HG03520 (cell line): Measurements from ENCODE around the gene ADM5.

Experiments
- ATAC-seq: cut with Tn5 transposase; IDR thresholded peaks from one replicate; pipeline ENCODE4 v1.9.1; 2021; ENCODE audit warnings: mild to moderate bottlenecking, moderate library complexity; ENCODE audit not compliant: unreplicated experiment

ADM5 gene

DNA sequence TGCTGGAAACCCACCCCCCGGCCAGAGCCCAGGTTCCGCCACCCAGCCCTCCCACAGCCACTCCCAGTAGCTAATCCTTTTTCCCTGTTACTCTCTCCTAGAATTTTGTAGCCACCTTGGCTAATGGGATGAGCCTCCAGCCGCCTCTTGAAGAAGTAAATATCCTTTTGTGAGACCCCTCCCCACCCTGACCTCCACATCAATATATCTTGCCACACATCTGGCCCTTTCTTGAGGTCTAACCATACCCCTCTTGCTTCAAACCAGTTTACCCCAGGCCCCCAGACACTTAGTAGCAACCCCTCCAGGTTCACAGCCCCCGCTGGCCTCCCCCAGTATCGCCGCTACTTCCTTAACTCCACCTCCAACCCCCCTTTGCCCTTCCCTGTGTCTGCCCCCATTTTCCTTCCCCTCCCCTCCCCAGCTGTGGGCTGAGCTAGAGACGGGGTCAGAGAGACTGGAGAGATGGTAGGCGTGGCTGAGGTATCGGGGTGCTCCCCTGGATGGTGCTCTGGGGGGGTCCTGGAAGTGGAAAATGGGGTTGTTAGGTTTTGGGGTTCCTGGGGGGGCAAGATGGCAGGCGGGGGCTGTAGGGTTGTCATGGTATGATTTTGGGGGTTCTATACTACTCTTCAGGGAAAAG lies 9.5 kb upstream of the ADM5 start:
- no peak for ATAC-seq

DNA sequence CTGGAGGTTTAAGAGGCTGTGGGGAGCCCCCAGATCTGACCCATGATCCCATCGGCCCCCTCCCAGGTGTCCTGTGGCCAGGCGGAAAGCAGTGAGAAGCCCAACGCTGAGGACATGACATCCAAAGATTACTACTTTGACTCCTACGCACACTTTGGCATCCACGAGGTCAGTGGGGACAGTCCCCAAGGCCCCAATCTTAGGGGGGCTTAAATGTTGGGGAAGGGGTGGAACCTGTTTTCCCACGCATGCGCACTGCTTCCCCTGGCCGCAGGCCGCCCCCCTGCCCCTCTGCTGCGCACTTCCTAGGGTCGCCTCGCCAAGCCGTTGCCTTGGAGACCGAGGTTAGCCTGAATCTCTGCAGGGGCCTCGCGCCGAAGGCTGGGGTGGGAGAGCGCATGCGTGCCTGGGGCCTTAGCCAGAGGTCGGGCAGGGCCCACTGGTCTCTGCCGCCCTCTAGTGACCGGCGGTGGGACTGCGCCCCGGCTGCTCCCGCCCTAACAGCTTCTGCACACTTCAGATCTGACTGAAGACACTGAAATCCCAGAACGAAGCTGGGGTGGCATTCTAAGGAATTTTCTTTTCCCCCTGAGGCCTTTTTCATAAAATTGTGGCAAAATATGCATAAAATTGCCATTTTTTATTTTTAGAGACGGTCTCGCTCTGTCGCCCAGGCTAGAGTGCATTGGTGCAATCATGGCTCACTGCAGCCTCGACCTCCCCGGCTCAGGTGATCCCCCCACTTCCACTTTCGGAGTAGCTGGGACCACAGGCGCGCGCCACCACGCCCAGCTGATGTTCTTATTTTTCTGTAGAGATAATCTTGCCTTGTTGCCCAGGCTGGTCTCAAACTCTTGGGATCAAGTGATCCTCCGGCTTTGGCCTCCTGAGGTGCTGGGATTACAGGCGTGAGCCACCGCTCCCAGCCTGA lies 8.7 kb upstream of the ADM5 start:
- no peak for ATAC-seq

DNA sequence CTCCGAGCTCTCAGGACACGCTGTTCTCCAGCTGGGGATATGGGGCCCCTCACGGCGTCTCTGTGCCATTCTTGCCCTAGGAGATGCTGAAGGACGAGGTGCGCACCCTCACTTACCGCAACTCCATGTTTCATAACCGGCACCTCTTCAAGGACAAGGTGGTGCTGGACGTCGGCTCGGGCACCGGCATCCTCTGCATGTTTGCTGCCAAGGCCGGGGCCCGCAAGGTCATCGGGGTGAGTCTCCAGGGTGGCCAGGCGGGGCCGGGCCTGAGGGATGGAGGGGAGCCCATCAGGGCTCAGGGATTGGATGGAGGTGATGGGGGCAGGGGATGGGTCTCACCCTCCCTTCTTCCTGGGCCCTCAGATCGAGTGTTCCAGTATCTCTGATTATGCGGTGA lies 7.6 kb upstream of the ADM5 start:
- ATAC-seq = no peak

DNA sequence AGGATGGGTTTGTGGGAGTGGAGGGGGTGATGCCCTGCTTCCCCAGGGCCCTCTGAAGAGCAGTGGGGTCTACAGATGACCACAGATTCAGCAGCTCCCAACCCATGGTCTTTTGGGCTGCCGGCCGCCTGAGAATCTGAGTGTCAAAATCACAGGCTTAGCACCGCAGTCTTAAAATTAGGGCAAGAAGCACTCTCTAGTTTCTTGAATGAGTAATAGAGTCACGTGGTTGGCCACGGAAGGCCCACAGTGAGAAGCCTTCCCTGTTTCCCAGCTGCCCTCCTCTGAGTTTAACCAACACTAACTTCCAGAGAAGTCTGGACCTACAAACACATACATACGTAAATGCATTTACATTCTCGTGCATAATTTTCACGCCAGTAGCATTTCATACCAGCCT lies 7.1 kb upstream of the ADM5 start:
- no peak for ATAC-seq

DNA sequence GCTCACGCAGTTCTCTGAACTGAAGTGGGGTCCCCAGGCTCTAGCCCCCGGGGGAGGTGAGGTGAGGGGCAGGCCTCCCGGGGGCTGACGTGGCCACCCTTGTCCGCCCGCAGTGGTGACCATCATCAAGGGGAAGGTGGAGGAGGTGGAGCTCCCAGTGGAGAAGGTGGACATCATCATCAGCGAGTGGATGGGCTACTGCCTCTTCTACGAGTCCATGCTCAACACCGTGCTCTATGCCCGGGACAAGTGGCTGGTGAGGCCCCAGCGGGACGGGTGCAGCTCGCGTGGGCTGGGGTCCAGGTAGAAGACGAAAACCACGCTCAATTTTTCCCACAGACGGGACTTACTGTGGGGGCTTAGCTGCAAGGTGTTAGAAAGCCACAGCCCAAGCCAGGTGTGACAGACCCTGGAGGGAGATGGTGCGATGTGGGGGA lies 5.6 kb upstream of the ADM5 start:
- ATAC-seq = no peak

DNA sequence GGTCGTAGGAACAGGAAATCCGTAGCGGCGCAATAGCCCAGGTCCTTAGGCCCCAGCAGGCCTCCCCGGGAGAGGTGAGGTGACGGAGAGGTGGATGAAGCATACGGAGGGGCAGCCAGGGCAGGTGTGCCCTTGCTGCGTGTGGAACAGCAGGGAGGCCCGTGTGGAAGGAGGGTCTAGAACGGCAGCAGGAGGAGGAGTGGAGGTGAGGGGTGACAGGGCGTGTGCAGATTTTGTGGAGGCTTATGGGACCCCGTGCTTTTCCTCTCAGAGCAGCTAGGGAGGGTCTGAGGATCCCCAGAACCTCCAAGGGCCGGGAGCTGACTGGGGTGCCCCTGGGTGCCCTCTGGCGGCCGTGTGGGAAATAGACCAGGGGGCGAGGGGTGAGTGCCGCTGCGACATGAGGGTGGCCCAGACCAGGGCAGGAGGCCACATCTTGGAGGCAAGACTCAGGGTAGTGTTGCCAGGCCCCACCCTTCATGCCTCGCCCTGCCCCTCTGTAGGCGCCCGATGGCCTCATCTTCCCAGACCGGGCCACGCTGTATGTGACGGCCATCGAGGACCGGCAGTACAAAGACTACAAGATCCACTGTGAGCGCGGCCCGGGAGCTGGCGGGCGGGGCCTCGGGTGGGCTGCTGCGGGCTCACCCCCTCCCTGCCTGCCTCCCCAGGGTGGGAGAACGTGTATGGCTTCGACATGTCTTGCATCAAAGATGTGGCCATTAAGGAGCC lies 5.0 kb upstream of the ADM5 start:
- no peak for ATAC-seq

DNA sequence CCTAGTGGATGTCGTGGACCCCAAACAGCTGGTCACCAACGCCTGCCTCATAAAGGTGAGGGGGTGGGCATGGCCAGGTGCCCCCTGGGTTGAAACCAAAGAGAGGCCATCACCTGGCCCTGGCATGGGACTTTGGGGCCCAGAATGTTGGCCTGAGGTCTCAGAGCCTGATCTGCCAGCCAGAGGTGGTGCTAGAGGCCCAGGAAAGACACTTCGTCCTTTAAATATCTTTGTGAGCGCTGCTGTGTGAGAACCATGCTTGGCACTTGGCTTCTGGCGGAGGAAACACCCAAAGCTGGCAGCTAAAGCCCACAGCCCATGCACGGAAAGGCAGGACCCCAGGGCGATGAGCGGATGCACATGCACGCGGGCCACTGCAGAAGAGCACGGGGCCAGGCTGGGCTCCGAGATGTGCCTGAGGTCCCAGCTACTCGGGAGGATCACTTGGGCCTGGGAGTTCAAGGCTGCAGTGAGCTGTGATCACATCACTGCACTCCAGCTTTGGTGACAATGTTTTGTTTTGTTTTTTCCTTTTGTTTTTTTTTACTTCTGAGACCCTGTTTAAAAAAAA lies 4.3 kb upstream of the ADM5 start:
- ATAC-seq = no peak

DNA sequence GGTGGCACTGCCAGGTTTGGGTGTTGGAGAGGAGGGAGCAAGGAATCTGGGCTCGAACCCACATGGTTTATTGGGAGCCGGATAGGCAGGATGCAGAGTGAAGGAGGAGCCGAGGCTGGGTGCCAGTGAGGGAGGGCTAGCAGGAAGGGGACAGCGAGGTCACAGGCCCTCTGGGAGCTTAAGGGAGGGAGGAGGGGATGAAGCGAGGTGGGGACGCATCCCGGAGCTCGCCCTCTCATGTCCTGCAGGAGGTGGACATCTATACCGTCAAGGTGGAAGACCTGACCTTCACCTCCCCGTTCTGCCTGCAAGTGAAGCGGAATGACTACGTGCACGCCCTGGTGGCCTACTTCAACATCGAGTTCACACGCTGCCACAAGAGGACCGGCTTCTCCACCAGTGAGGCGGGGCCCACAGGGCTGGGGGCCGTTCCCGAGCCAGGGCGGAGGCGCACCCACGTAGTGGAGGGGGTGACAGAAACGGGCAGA lies 3.5 kb upstream of the ADM5 start:
- no peak for ATAC-seq

DNA sequence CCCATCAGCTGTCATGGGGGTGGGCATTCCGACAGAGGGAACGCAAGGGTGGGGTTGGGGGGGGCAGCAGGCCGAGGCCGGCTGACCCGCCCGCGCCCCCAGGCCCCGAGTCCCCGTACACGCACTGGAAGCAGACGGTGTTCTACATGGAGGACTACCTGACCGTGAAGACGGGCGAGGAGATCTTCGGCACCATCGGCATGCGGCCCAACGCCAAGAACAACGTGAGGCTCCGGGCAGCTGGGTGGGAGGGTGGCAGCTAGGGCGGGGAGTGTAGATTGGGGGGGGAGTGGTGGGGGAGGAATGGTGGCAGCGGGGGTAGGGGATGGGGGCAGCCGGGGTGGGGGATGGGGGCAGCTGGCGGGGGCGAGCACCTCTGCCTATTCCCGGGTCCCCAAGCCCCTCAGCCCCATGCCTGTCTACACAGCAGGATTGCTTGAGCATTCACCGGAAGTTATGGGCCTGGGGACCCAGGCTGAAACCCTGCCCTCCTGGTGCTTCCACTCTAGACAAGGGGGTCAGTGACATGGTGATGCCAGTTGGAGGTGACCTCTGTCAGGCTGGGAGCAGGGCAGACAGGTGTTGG lies 2.8 kb upstream of the ADM5 start:
- ATAC-seq = no peak

DNA sequence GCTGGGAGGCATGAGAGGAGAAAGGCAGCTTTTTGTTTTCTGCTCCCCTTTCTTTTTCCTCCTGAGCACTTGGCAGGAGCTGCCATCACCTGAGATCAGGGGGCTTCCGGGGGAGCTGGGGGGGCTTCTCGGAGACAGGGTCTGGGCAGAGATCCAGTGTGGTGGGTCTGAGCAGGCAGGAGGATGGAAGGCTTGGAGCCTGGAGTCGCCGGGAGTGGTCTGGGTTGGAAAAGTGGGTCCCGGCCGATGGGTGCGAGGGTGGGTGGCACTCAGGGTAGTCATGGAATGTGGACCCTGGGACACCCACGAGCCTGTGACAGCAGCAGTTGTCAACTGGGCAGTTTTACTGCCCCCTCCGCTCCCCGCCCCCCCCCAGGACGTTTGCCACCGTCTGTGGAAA lies 2.2 kb upstream of the ADM5 start:
- ATAC-seq = no peak

DNA sequence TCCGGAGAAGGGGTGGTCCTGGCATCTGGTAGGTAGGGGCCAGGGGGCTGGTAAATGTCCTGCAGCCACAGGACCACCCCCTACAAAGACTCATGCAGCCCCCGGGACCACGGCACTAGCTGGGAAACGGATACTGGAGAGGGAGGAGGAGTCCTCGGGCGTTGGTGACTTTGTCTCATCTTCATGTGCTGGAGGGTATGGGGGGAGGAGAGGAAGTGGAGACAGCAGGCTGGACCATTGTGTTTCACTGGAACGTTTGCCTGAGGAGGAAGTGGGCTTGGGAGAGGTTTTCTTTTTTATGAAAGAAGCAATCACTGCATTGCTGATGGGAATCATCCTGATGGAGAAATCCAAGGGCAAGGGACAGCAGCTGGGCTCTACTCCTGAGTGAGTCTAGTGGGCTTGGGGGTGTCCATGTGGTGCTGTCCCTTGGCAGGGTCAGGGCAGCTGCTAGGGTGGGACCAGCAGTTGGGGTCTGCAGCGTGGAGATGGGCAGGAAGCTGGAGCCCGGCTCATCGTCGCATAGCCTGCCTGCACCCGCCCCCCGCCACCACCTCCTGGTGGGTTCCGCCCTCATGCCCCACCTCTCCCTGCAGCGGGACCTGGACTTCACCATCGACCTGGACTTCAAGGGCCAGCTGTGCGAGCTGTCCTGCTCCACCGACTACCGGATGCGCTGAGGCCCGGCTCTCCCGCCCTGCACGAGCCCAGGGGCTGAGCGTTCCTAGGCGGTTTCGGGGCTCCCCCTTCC lies 1.7 kb upstream of the ADM5 start:
- ATAC-seq = no peak

DNA sequence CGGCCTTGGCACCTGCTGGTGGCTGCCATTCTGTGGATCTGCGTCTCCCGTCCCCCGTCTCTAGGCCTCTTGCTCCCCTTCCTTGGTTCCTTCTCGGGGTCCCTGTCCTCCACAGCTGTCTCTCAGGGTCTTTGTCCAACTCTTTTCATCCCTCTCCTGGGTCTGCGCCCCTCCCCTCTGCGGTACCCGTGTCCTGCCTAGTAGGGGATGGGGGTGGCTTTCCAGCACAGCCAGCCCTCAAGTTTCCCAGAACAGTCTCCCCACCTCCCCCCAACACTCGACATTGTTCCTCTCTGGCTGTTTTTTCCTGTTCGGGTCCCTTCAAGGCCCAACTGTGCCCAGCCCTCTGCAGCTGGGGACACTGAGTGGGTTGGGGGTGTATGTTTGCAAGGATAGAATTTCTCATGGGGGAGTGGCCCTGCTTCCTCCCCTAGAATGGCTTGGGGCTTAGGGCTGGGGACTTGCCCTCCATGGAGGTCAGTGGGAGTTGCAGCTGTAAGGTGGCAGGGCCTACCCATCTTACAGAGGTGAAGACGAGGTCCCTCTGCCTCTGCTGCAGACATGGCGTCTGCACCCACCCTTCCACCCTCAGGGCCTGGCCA lies 762 bp upstream of the ADM5 start:
- ATAC-seq = no peak

DNA sequence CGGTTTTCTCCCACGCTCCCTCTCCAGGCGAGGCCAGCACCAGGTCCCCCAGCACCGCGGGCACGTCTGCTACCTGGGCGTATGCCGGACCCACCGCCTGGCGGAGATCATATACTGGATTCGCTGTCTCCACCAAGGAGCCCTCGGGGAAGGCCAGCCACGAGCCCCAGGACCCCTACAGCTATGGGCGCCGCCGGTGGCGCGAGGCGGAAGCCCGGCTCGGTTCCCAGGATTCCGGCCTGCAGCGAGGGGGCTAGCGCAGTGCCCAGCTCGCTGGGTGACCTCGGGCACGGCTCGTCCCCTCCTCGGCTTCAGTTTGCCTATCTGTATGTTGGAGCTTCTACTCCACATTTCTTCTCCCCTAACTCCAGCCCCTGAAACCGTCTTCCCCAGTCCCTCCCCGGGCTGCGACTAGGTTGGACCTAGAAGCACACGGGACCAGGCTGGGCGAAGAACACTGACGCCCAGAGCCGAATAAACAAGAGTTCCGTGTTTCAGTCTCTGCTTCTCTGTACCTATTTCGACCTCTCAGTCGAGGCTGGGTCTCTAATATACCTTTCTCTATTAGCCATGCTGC lies 773 bp downstream of the ADM5 start:
- ATAC-seq = no peak

DNA sequence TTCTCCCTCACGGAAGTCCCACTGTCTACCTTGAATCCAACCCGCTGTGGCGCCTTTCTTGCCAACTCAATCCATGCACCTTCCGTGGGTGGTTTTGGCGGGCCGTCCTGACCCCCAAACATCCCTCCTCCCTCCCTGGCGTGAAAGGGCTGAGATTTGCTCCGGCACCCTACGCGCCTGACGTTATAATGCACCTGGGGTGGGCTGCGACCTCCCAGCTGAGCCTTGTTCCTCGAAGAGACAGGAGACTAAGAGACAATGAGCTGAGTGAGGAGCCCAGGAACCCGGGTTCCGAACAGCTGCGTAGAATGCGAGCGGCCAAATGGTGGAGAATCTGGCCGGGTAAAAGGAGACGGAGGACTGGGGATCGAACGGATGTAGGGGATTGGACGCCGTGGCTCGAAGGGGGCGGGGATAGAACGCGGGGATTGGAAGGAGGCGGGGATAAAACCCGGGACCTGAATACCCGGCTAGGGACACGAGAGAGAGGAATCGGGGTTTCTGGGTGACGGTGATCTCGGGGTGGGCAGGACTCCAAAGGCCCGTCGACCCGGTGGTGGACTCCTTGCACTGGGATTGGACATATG lies 1.4 kb downstream of the ADM5 start, which contains the start of gene CPT1C:
CPT1C (plus strand) TSS at position 461 of the 587 bp plus-strand sequence. CDS start 1,137 bp downstream, outside the sequence.
- no peak for ATAC-seq

DNA sequence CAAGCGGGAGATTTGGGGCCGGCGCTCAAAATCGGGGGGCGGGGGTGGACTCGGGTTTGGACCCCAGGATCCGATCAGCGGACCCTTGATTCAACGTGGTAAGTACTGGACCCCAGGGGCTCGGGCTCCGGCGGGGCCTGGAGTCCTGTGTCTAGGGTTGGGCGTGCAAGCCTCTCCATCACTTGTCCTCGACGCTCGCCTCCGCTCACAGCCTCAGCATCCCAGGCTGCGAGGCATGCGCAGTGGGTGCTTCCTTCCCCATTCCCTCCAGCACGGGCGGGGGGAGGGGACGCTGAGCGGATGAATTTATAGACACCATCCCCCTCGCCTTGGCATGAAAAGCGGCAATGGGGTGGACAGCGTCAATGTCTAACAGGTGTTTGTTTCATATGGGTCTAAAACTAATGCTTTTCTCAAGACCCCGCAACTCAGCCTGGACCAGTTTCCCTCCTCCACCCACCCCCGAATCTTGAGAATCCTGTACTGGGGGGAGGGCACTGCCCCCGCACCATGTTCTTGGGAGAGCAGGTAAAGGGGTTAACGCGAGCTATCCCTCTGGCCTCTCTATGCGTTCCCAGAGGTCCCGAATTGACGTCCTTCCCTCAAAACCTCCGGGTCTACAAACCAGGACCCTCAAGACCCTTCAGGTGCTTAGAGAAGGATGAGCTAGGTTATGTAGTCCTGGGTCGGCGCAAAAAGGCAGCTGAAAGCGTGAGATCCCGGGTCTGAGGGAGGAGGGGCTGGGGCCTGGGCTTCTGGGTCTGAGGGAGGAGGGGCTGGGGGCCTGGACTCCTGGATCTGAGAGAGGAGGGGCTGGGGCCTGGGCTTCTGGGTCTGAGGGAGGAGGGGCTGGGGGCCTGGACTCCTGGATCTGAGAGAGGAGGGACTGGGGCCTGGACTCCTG lies 2.1 kb downstream of the ADM5 start:
- no peak for ATAC-seq

DNA sequence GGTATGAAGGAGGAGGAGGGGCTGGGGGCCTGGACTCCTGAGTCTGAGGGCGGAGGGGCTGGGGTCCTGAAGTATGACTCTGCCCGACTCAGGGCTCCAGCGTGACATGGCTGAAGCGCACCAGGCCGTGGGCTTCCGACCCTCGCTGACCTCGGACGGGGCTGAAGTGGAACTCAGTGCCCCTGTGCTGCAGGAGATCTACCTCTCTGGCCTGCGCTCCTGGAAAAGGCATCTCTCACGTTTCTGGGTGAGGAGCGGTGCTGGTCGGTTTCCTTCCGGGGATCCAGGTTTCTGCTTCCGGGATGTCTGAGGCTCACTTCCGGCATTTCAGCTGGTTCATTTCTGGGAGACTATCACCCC lies 2.7 kb downstream of the ADM5 start:
- no peak for ATAC-seq

DNA sequence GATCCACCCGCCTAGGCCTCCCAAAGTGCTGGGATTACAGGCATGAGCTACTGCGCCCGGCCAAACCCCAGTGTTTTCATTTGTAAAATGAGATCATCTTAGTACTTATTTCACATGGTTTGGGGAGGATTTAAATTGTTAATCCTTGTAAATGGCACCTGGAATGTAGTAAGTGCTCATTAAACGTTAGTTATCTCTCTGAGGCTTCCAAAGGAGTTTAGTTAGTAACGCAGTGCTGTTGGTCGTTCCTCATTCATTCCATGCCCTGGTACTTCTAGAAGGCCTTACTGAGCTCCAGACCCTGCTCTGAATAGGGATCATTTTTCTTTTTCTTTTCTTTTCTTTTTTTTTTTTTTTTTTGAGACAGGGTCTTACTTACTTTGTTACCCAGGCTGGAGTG lies 6.7 kb downstream of the ADM5 start:
- no peak for ATAC-seq

DNA sequence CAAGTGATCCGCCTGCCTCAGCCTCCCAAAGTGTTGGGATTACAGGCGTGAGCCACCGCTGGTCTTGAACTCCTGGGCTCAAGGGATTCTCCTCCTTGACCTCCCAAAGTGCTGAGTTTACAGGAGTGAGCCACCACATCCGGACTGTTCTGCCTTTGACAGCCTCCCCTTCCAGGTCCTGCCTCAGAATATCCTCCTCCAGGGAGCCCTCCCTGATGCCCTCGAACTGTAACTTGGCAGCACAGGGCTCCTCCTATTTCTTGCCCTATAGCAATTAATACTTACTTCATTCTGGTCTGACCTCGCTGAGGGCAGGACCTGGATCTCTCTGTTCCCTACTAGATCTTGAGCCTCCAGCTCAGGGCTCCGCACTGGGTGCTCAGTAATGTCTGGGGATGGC lies 7.5 kb downstream of the ADM5 start:
- no peak for ATAC-seq
